Mesenchymal stem cell (in vitro differentiated cells and primary cell): Measurements from ENCODE around the gene HEPN1.

ENCODE experiments used
- DNase-seq: peaks from one replicate; pipeline ENCODE4 v3.0.0-alpha.2; 2013
- H2AFZ ChIP-seq: one replicate; pipeline ENCODE4 v1.6.1; 2013; ENCODE audit warnings: low read depth, mild to moderate bottlenecking, control low read depth, inconsistent platforms, low read length, moderate library complexity
- H2AK5ac ChIP-seq: 2 replicates; pipeline ENCODE4 v1.6.1; 2013; ENCODE audit warnings: low read length, moderate library complexity, mild to moderate bottlenecking, inconsistent platforms; ENCODE audit not compliant: severe bottlenecking
- H2BK120ac ChIP-seq: one replicate; pipeline ENCODE4 v1.6.1; 2013; ENCODE audit warnings: low read depth, mild to moderate bottlenecking, inconsistent platforms, low read length, moderate library complexity
- H2BK12ac ChIP-seq, 2 experiments: one replicate each; pipeline ENCODE4 v1.6.1; 2013; ENCODE audit warnings: inconsistent platforms in 2 of 2, low read length in 2 of 2, mild to moderate bottlenecking in 2 of 2, moderate library complexity in 2 of 2, control low read depth in 1 of 2
- H2BK15ac ChIP-seq: one replicate; pipeline ENCODE4 v1.6.1; 2013; ENCODE audit warnings: mild to moderate bottlenecking, low read depth, inconsistent platforms; ENCODE audit not compliant: poor library complexity, severe bottlenecking
- H2BK5ac ChIP-seq: 2 replicates; pipeline ENCODE4 v1.6.1; 2013; ENCODE audit warnings: low read depth, mild to moderate bottlenecking, low read length, control low read depth, inconsistent platforms; ENCODE audit not compliant: poor library complexity, severe bottlenecking
- H3K14ac ChIP-seq, 2 experiments: one replicate each; pipeline ENCODE4 v1.6.1; 2013; ENCODE audit warnings: inconsistent platforms in 2 of 2, low read length in 2 of 2, control low read depth in 1 of 2, mild to moderate bottlenecking in 1 of 2, moderate library complexity in 1 of 2
- H3K18ac ChIP-seq, 2 experiments: one replicate each; pipeline ENCODE4 v1.6.1; 2013; ENCODE audit warnings: inconsistent platforms in 2 of 2, low read length in 2 of 2, control low read depth in 1 of 2, low read depth in 1 of 2, mild to moderate bottlenecking in 1 of 2
- H3K23ac ChIP-seq, 2 experiments: one replicate each; pipeline ENCODE4 v1.6.1; 2013; ENCODE audit warnings: inconsistent platforms in 2 of 2, low read length in 2 of 2, mild to moderate bottlenecking in 2 of 2, moderate library complexity in 2 of 2, control low read depth in 1 of 2
- H3K27ac ChIP-seq: 2 replicates; pipeline ENCODE4 v1.5.1; 2013; ENCODE audit warnings: mild to moderate bottlenecking, moderate library complexity, low read length, control low read depth, inconsistent platforms; ENCODE audit not compliant: poor library complexity, severe bottlenecking
- H3K27me3 ChIP-seq, 2 experiments: 2 replicates each; pipeline versions ENCODE4 v1.6.1 to v1.7.0; 2013; ENCODE audit warnings: low read length in 2 of 2, mild to moderate bottlenecking in 2 of 2, moderate library complexity in 2 of 2, control low read depth in 1 of 2, inconsistent platforms in 1 of 2; ENCODE audit not compliant: control insufficient read depth in 1 of 2, insufficient read depth in 1 of 2
- H3K36me3 ChIP-seq, 2 experiments: 2 replicates each; pipeline versions ENCODE4 v1.6.1 to v1.7.0; 2013; ENCODE audit warnings: low read length in 2 of 2, control low read depth in 1 of 2, inconsistent platforms in 1 of 2, low read depth in 1 of 2, mild to moderate bottlenecking in 1 of 2; ENCODE audit not compliant: insufficient read depth in 2 of 2, control insufficient read depth in 1 of 2
- H3K4ac ChIP-seq, 2 experiments: one replicate each; pipeline ENCODE4 v1.6.1; 2013; ENCODE audit warnings: inconsistent platforms in 2 of 2, low read length in 2 of 2, mild to moderate bottlenecking in 2 of 2, moderate library complexity in 2 of 2, control low read depth in 1 of 2, low read depth in 1 of 2
- H3K4me1 ChIP-seq: 2 replicates; pipeline ENCODE4 v1.6.1; 2013; ENCODE audit warnings: low read depth, low read length, control low read depth; ENCODE audit not compliant: control insufficient read depth, insufficient read depth
- H3K4me2 ChIP-seq: 2 replicates; pipeline ENCODE4 v1.6.1; 2013; ENCODE audit warnings: low read length, mild to moderate bottlenecking, inconsistent platforms; ENCODE audit not compliant: poor library complexity, severe bottlenecking
- H3K4me3 ChIP-seq, 2 experiments: 2 replicates each; pipeline versions ENCODE4 v1.5.1 to v1.7.0; 2013; ENCODE audit warnings: low read length in 2 of 2, mild to moderate bottlenecking in 2 of 2, control low read depth in 1 of 2, low read depth in 1 of 2; ENCODE audit not compliant: insufficient read depth in 1 of 2
- H3K79me1 ChIP-seq: replicated peaks from 2 replicates; pipeline ENCODE4 v1.6.1; 2013; ENCODE audit warnings: mild to moderate bottlenecking, control low read depth, low read length, inconsistent platforms; ENCODE audit not compliant: poor library complexity, severe bottlenecking
- H3K9ac ChIP-seq: 2 replicates; pipeline ENCODE4 v1.7.0; 2013; ENCODE audit warnings: mild to moderate bottlenecking, low read length, moderate library complexity
- H3K9me3 ChIP-seq: 2 replicates; pipeline ENCODE4 v1.7.0; 2013; ENCODE audit warnings: mild to moderate bottlenecking, low read length; ENCODE audit not compliant: control insufficient read depth
- H4K8ac ChIP-seq: one replicate; pipeline ENCODE4 v1.6.1; 2013; ENCODE audit warnings: inconsistent platforms, mild to moderate bottlenecking, low read length, moderate library complexity
- H4K91ac ChIP-seq: one replicate; pipeline ENCODE4 v1.6.1; 2013; ENCODE audit warnings: mild to moderate bottlenecking, low read length, inconsistent platforms
- WGBS: methylation state at CpG from one replicate; pipeline ENCODE4 v1.1.7; 2013; ENCODE audit warnings: mixed read lengths; 5-methylcytosine and 5-hydroxymethylcytosine counted together

The HEPN1 gene

GRCh38 chr11:124898263-124898680, 20.8 kb upstream of the HEPN1 start:
- Histone ChIP-seq H3K4me2 (no peak overlapping the region), H2BK12ac (peak overlapping the region in 1 of 2 experiments; percentile 76), H3K79me1 (no peaks in the 10 kb centered on the region), H3K4me3 (peak overlapping the region in 1 of 2 experiments; percentile 26), H2AFZ (no peak overlapping the region), H2BK15ac (no peak overlapping the region), H3K27me3 (no peaks in the 10 kb centered on the region), H2BK5ac (no peak overlapping the region), H2BK120ac (peak overlapping the region; percentile 35), H3K9ac (peak overlapping the region; percentile 78), H3K18ac (peak overlapping the region; percentile 59 to 68), H2AK5ac (peak overlapping the region; percentile 54), H3K36me3 (peaks cover 0 to 3% of the 10 kb centered on the region in 2 experiments), H4K91ac (peak overlapping the region; percentile 5), H3K9me3 (no peaks in the 10 kb centered on the region), H3K4me1 (peaks cover 28% of the 10 kb centered on the region), H3K14ac (peak overlapping the region in 1 of 2 experiments; percentile 49), H3K4ac (peak overlapping the region; percentile 49 to 82), H3K23ac (no peak overlapping the region), H4K8ac (no peak overlapping the region), H3K27ac (peak overlapping the region; percentile 87)
- WGBS: 36% methylated on average over 2 of the region's 3 CpGs
- DNase-seq: peak; percentile 79

- H2AFZ ChIP-seq: peak overlapping the region; percentile 72
- H3K14ac ChIP-seq: no peak overlapping the region
- H3K4ac ChIP-seq: peak overlapping the region; percentile 40 to 82
- H3K27me3 ChIP-seq: no peaks in the 10 kb centered on the region
- H2BK15ac ChIP-seq: no peak overlapping the region
- peak overlapping the region; percentile 18 to 45 for H2BK12ac ChIP-seq
- peak overlapping the region in 1 of 2 experiments; percentile 18 for H3K4me3 ChIP-seq
- H2BK5ac ChIP-seq: peak overlapping the region; percentile 47
- peak overlapping the region; percentile 35 for H2BK120ac ChIP-seq
- peak overlapping the region; percentile 78 for H3K9ac ChIP-seq
- H3K36me3 ChIP-seq: no peaks in the 10 kb centered on the region
- H2AK5ac ChIP-seq: no peak overlapping the region
- no peak overlapping the region for H3K23ac ChIP-seq
- H3K27ac ChIP-seq: peak overlapping the region; percentile 87
- H4K91ac ChIP-seq: peak overlapping the region; percentile 87
- DNase-seq: no peak
- H3K9me3 ChIP-seq: no peaks in the 10 kb centered on the region
- H4K8ac ChIP-seq: peak overlapping the region; percentile 92
- no peaks in the 10 kb centered on the region for H3K79me1 ChIP-seq
- peaks cover 28% of the 10 kb centered on the region for H3K4me1 ChIP-seq
- peak overlapping the region; percentile 63 to 68 for H3K18ac ChIP-seq
- WGBS: 11% methylated on average over 5 of the region's 5 CpGs
- no peak overlapping the region for H3K4me2 ChIP-seq
Observed at GRCh38 chr11:124898711-124899110, 20.3 kb upstream of the HEPN1 start.

- WGBS: 69% methylated on average over 6 of the region's 6 CpGs
- no peaks in the 10 kb centered on the region for H3K9me3 ChIP-seq
- H2BK15ac ChIP-seq: no peak overlapping the region
Observed at GRCh38 chr11:124899383-124900145, 19.5 kb upstream of the HEPN1 start.

GRCh38 chr11:124900464-124900863, 18.6 kb upstream of the HEPN1 start:
- 6% methylated on average over 4 of the region's 5 CpGs for WGBS
- H3K23ac ChIP-seq: no peak overlapping the region
- peak overlapping the region in 1 of 2 experiments; percentile 65 for H3K4me3 ChIP-seq
- peak overlapping the region; percentile 14 to 93 for H2BK12ac ChIP-seq
- H4K91ac ChIP-seq: peak overlapping the region; percentile 88
- H3K4ac ChIP-seq: peak overlapping the region; percentile 66 to 81
- peaks cover 28% of the 10 kb centered on the region for H3K4me1 ChIP-seq
- H3K14ac ChIP-seq: peak overlapping the region in 1 of 2 experiments; percentile 67
- H3K36me3 ChIP-seq: no peaks in the 10 kb centered on the region
- H2AK5ac ChIP-seq: peak overlapping the region; percentile 35
- no peak overlapping the region for H2BK5ac ChIP-seq
- H2BK15ac ChIP-seq: no peak overlapping the region
- peak overlapping the region; percentile 76 to 80 for H3K18ac ChIP-seq
- no peaks in the 10 kb centered on the region for H3K79me1 ChIP-seq
- H3K27me3 ChIP-seq: no peaks in the 10 kb centered on the region
- no peaks in the 10 kb centered on the region for H3K9me3 ChIP-seq
- DNase-seq: peak; percentile 81
- no peak overlapping the region for H2AFZ ChIP-seq
- H3K9ac ChIP-seq: peak overlapping the region; percentile 85
- peak overlapping the region; percentile 42 for H2BK120ac ChIP-seq
- no peak overlapping the region for H3K4me2 ChIP-seq
- peak overlapping the region; percentile 45 for H4K8ac ChIP-seq
- H3K27ac ChIP-seq: no peak overlapping the region

More at GRCh38 chr11:124899383-124900145, 19.5 kb upstream of the HEPN1 start:
- H4K8ac ChIP-seq: peak overlapping the region; percentile 59
- H3K4me2 ChIP-seq: no peak overlapping the region
- peak overlapping the region in 1 of 2 experiments; percentile 11 for H3K23ac ChIP-seq
- DNase-seq: peak; percentile 33
- no peak overlapping the region for H2BK5ac ChIP-seq
- peaks cover 28% of the 10 kb centered on the region for H3K4me1 ChIP-seq
- H3K9ac ChIP-seq: peak overlapping the region; percentile 78
- no peaks in the 10 kb centered on the region for H3K27me3 ChIP-seq
- peak overlapping the region; percentile 40 for H2BK120ac ChIP-seq
- H3K27ac ChIP-seq: peak overlapping the region; percentile 87
- peak overlapping the region; percentile 14 to 89 for H2BK12ac ChIP-seq
- H4K91ac ChIP-seq: peak overlapping the region; percentile 57
- peak overlapping the region; percentile 66 to 84 for H3K4ac ChIP-seq
- H3K79me1 ChIP-seq: no peaks in the 10 kb centered on the region
- peak overlapping the region in 1 of 2 experiments; percentile 18 for H3K4me3 ChIP-seq
- H3K36me3 ChIP-seq: no peaks in the 10 kb centered on the region
- peak overlapping the region; percentile 35 for H2AK5ac ChIP-seq
- H3K18ac ChIP-seq: peak overlapping the region; percentile 68 to 94
- H3K14ac ChIP-seq: no peak overlapping the region
- no peak overlapping the region for H2AFZ ChIP-seq
